Measurements from ENCODE around the gene SBSN. TPM values are rescaled to one million over a fixed set of nuclear protein-coding genes. Genes with fewer than 3 reads are reported as not detected.

Gene SBSN
- total RNA-seq, 1 experiment from 2014 or later, result 0.15 TPM

DNA sequence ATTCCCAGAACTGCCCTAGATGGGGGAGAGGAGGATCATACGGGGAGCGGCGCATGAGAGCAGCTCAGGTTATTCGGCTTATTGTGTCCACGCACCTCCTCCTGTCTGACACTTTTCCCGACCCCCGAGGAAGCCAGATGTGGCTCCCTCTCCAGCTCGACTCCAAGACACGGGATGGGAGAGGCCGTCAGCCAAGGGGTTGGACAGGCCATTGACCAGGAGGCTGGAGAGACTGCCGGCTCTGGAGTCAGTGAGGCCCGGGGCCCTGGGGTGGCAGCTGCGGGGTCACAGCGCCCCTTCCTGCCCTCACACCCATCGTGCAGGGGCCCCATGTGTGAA, 17.5 kb downstream of the SBSN start:
- no peak overlapping the region for H2AK5ac ChIP-seq (ENCODE audit: insufficient read length, low read length)
- H2BK20ac ChIP-seq (ENCODE audit: low read depth, low read length, poor library complexity, severe bottlenecking), result no peak overlapping the region
- H3K23me2 ChIP-seq (ENCODE audit: insufficient read length, low read depth, low read length, poor library complexity, severe bottlenecking), result peaks cover 12% of the 10 kb centered on the region
- H4K20me1 ChIP-seq (ENCODE audit: control insufficient read depth, insufficient read depth, insufficient read length), result no peaks in the 10 kb centered on the region
- H3K14ac ChIP-seq (ENCODE audit: insufficient read depth, low read length), result no peak overlapping the region
- no peak overlapping the region for H3K56ac ChIP-seq (ENCODE audit: insufficient read length, low read depth, low read length)
- H3K4me2 ChIP-seq (ENCODE audit: insufficient read depth, insufficient read length, low read length), result peak overlapping the region; percentile 94
- no peaks in the 10 kb centered on the region for H3K4me1 ChIP-seq (ENCODE audit: insufficient read depth, low read length)
- Mint-ChIP-seq H3K4me1 (peaks cover 22 to 40% of the 10 kb centered on the region in 2 experiments), H3K4me3 (peak overlapping the region; percentile 97 to 98; a peak in 4 of 5 replicates), H3K9me3 (no peaks in the 10 kb centered on the region), H3K36me3 (ENCODE audit: insufficient read depth in 1 of 3, low read depth in 3 of 3) (peaks cover 24 to 28% (median 27%) of the 10 kb centered on the region in 3 experiments), H3K27ac (peak overlapping the region in 1 of 3 experiments; percentile 99; a peak in 1 of 7 replicates), H3K27me3 (ENCODE audit: low read depth) (peaks cover 26% of the 10 kb centered on the region)
- no peak overlapping the region for H2BK120ac ChIP-seq (ENCODE audit: low read depth, low read length, poor library complexity, severe bottlenecking)
- H2BK12ac ChIP-seq (ENCODE audit: insufficient read length, low read depth, low read length), result no peak overlapping the region
- H2AFZ ChIP-seq (ENCODE audit: low read length), result no peak overlapping the region
- no peak overlapping the region for H4K8ac ChIP-seq (replicated peaks; ENCODE audit: insufficient read length, low read depth, low read length)
- H3K9ac ChIP-seq (ENCODE audit: extremely low read depth, insufficient read length, low read length), result no peak overlapping the region
- no peak overlapping the region for H4K5ac ChIP-seq (ENCODE audit: insufficient read length, low read depth, low read length)
- H3K79me1 ChIP-seq (ENCODE audit: insufficient read depth, low read depth, low read length, poor library complexity, severe bottlenecking), result no peaks in the 10 kb centered on the region
- H2BK15ac ChIP-seq (ENCODE audit: low read depth, low read length), result no peak overlapping the region
- H4K91ac ChIP-seq (ENCODE audit: insufficient read length, low read depth, low read length), result no peak overlapping the region
- H2BK5ac ChIP-seq (ENCODE audit: insufficient read length, low read length), result no peak overlapping the region
- no peak overlapping the region for H3K4ac ChIP-seq (ENCODE audit: low read depth, low read length)
- H3K23ac ChIP-seq (ENCODE audit: insufficient read length, low read depth, low read length), result no peak overlapping the region
- DNase-seq, result no peak
- TF ChIP-seq, protein P1, sequence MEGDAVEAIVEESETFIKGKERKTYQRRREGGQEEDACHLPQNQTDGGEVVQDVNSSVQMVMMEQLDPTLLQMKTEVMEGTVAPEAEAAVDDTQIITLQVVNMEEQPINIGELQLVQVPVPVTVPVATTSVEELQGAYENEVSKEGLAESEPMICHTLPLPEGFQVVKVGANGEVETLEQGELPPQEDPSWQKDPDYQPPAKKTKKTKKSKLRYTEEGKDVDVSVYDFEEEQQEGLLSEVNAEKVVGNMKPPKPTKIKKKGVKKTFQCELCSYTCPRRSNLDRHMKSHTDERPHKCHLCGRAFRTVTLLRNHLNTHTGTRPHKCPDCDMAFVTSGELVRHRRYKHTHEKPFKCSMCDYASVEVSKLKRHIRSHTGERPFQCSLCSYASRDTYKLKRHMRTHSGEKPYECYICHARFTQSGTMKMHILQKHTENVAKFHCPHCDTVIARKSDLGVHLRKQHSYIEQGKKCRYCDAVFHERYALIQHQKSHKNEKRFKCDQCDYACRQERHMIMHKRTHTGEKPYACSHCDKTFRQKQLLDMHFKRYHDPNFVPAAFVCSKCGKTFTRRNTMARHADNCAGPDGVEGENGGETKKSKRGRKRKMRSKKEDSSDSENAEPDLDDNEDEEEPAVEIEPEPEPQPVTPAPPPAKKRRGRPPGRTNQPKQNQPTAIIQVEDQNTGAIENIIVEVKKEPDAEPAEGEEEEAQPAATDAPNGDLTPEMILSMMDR (conservative IDR thresholded peaks at IDR 0.05), result peak; percentile 3; the same call in 1 of the 3 replicates
- no peak overlapping the region for H3K27ac ChIP-seq (ENCODE audit: insufficient read length, low read depth, low read length)
- H3T11ph ChIP-seq (ENCODE audit: low read length), result no peak overlapping the region
- H3K27me3 ChIP-seq (ENCODE audit: insufficient read depth, low read length), result no peaks in the 10 kb centered on the region; the same call in 1 of the 2 replicates
- peaks cover 4% of the 10 kb centered on the region; the same call in 1 of the 2 replicates for H3K79me2 ChIP-seq (ENCODE audit: insufficient read depth, low read length)
- no peak overlapping the region for H3K18ac ChIP-seq (ENCODE audit: insufficient read length, low read depth, low read length)
- H3K9me3 ChIP-seq (ENCODE audit: control insufficient read depth, low read depth, low read length), result no peaks in the 10 kb centered on the region
- WGBS (ENCODE audit: extremely low coverage, insufficient read length, low lambda C conversion rate), result no CpG with 5 or more reads among the region's 15 CpGs
